NCI-H1092 treated with DMSO at 0.1 percent for 48 hours (cell line): ENCODE results near the gene STX4.

Experiments
- DNase-seq: peaks from one replicate; lab custom pipeline; 2025; lab: John Stamatoyannopoulos, UW

STX4 gene

DNA sequence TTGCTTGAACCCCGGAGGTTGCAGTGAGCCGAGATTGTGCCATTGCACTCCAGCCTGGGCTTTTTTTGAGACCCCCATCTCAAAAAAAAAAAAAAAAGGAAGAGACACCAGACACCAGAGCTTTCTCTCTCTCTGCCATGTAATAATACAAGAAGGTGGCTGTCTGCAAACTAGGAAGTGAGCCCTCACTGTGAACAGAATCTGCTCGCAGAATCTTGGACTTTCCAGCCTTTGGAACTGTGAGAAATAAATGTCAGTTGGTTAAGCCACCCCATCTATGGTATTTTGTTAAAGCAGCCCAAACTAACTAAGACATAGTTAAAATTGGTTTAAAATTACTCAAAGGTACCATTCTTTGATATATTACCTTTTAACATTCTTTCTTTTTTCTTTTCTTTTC is 12.8 kb upstream of the STX4 start:
- no peak for DNase-seq

DNA sequence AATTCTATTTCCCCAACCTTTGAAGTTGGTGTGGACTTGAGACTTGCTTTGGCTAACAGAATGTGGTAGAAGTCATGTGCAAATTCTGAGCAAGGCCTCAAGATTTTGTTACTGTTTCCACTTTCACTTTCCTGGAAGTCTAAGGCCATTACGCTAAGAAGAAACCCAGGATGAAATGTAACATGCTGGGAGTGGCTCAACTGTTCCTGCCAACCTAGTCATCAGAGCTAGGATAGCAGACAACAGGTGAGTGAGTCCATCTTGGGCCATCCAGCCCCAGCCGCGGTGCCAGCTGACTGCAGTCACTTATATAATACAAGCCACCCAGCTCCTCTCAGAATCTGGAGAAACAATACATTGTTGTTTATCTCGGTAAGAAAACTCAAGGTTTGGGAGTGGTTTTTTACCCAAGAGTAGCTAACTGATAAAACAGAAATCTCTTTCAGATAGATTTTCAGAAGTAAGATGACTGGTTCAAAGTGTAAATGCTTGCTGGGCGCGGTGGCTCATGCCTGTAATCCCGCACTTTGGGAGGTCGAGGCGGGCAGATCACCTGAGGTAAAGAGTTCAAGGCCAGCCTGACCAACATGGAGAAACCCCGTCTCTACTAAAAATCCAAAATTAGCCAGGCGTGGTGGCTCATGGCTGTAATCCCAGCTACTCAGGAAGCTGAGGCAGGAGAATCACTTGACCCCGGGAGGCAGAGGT is 10.7 kb upstream of the STX4 start:
- no peak for DNase-seq

DNA sequence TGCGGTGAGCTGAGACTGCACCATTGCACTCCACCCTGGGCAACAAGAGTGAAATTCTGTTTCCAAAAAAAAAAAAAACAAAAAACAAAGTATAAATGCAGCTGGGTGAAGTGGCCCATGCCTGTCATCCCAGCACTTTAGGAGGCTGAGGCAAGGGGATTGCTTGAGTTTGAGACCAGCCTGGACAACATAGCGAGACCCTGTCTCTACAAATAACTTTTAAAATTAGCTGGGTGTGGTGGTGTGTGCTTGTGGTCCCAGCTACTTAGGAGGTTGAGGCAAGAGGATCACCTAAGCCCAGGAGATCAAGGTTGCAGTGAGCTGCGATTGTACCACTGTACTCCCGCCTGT is 10.1 kb upstream of the STX4 start:
- DNase-seq, result no peak

DNA sequence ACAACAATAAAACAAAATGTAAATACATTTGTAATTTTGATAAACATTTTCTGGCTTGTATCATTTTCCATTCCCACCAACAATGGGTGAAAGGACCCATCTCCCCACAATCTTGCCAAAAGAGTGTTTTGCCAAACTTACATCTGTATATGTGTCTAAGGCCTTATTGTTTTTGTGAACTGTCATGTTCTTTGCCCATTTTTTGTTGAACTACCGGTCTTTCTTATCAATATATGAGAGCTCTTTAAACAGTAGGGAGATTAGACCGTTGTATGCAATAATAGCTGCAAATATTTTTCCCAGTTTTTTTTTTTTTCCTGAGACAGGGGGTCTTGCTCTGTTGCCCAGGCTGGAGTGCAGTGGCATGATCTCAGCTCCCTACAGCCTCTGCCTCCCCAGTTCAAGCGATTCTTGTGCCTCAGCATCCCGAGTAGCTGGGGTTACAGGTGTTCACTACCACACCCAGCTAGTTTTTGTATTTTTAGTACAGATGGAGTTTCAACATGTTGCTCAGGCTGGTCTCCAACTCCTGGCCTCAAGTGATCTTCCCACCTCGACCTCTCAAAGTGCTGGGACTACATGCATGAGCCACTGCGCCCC is 9.6 kb upstream of the STX4 start:
- no peak for DNase-seq

DNA sequence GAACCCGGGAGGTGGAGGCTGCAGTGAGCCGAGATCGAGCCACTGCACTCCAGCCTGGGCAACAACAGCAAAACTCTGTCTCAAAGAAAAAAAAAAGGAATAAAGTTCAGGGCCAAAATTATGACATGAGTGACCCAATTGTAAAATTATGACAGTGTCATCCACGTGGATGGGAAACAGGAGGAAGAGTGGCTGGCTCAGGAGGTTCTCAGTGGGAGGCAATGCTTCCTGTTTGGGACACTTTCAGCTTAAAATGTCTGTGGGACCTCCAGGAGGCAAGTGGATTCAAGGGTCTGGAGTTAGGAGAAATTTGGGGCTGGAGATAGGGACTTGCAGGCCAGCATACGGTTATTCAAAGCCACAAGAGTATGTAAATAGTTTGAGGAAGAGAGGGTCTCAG is 8.0 kb upstream of the STX4 start:
- no peak for DNase-seq

DNA sequence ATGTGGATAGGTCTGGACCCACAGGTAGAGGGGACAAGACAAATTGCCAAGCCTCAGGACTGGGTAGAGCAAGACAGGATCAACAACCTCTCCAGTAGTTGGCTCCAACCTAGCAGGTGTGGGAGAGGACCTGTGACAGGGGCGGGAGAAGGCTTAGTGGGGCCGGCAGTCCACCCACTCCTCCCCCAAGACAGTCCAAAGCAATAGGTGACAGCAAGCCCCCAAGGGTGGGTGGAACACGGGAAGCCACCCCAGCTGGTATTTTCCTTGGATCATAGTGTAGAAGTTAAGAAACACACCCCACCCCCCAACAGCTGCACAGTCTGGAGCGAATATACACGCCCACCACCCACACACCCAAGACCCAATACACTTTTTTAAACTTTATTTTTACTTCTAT is 4.1 kb upstream of the STX4 start:
- no peak for DNase-seq

DNA sequence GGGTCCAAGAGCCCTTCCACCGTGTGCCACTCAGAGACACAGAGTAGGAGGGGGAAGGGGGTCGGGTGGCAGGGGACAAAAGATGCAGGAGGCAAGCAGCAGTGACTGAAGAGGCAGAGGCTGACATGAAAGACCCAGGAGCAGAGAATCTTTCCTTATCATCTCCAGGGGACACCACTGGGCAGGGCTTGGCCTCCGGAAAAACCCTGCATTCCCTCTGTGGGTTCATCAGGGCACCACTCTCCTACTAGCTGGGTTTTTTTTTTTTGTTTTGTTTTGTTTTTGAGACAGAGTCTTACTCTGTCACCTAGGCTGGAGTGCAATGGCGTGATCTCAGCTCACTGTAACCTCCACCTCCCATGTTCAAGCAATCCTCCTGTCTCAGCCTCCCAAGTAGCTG is 2.1 kb upstream of the STX4 start:
- no peak for DNase-seq

DNA sequence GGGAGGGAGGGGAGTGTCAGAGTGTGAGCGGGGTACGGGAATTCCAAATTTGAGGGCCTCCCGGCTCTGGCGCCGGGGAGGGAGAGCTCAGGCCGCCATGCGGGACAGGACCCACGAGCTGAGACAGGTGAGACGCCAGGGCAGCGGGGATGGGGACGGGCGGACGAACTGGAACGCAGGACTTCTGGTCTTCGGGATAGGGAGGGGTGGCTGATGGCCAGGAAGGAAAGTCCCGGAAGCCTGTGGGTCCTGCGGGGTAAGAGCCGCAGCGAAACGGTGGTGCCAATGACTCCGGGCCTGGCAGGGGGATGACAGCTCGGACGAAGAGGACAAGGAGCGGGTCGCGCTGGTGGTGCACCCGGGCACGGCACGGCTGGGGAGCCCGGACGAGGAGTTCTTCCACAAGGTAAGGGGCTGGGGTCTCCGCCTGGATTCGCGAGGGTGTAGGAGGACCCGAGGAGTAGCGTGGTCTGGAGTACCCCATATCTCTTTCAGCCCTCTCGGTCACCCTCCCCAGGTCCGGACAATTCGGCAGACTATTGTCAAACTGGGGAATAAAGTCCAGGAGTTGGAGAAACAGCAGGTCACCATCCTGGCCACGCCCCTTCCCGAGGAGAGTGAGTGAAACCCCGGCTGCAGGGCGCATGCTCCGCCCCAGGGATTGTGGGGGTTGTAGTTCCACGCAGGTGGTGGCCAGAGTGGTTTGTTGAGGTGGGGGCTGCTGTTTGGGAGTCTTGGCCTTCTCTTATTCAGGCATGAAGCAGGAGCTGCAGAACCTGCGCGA is 543 bp downstream of the STX4 start:
- DNase-seq, result peak; percentile 60

DNA sequence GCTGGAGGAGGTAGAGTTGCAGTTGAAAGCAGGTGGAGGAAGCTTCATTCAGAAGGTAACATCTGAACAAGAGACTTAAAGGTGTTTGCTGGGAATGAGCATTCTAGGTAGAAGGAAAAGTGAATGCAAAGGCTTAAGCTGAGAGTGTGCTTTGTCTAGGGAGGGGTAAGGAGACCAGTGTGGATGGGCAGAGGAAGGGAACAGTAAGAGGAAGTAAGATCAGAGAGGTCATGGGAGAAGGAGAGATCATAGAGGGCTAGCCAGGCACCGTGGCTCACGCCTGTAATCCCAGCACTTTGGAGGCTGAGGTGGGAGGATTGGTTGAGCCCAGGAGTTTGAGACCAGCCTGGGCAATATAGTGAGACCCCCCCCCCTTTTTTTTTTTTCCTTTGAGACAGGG is 3.3 kb downstream of the STX4 start:
- DNase-seq, result no peak

DNA sequence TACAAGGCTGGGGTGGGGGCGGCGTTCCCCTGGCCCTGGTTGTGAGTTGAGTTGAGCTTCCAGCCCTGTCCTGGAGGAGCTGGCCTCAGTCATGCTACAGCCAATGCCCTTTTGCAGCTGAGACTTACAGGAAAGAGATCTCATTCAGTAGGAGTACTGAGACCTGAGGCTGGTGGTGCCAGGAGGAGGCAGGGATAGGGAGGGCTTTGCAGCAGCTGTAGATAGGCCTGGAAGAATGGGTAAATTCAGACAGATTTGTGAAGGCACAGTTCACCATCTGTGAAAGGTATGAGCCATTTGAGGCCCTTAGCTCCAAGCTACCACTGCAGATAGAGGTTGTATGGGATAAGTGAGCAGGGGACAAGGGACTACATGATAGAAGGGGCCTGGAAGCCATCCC is 5.6 kb downstream of the STX4 start:
- no peak for DNase-seq

DNA sequence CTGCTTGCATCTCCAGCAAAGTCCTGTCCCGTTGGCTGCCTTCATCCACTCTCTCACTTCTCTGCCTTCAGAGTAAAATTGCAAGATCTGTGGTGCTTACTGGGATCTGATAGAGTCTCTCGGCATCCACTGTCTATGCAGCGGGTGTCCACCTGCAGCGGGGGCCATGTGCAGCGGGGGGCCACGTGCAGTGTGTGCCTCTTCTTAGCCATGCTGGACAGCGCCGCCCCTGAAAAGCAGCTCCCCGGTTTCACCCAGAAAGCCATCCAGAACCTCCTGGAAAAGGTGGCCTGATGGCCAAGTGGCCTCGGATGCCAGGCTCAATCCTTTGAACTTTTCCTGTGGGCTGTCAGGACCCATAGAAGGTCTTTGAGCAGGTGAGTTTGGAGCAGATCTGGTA is 9.5 kb downstream of the STX4 start:
- DNase-seq, result no peak

DNA sequence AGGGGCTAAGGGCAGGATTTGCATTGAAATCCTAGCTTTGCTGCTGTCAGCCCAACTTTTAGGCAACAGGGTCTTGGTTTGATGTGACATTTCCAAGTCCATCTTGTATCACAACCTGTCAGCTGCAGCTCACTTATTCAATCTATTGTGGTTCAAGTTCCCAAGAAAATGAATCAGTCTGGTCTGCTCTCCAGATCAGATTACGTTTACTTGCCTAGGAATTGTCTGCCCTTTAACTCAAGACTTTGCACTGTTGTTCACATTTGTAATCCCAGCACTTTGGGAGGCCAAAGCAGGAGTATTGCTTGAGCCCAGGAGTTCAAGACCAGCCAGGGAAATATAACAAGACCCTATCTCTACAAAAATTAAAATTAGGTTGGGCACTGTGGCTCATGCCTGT is 10.0 kb downstream of the STX4 start:
- DNase-seq, result no peak

DNA sequence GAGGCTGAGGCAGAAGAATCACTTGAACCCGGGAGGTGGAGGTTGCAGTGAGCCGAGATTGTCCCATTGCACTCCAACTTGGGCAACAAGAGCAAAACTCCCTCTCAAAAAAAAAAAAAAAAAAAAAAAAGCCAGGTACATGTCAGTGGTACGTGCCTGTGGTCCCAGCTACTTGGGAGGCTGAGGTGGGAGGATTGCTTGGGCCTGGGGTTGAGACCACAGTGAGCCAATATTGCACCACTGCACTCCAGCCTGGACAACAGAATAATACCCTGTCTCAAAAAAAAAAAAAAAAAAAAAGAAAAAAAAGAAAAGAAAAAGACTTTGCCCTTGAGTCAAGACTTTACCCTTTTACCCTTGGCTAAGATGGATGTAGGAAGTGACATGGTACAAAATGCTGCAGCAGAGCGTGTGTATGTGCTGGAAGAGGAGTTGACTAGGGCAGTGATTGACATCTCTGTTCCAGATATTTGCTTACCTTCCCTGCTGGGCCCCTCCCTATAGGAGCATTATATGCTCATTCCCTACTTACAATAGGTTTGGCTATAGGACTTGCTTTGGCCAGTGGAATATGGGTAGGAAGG is 10.6 kb downstream of the STX4 start:
- DNase-seq, result no peak

DNA sequence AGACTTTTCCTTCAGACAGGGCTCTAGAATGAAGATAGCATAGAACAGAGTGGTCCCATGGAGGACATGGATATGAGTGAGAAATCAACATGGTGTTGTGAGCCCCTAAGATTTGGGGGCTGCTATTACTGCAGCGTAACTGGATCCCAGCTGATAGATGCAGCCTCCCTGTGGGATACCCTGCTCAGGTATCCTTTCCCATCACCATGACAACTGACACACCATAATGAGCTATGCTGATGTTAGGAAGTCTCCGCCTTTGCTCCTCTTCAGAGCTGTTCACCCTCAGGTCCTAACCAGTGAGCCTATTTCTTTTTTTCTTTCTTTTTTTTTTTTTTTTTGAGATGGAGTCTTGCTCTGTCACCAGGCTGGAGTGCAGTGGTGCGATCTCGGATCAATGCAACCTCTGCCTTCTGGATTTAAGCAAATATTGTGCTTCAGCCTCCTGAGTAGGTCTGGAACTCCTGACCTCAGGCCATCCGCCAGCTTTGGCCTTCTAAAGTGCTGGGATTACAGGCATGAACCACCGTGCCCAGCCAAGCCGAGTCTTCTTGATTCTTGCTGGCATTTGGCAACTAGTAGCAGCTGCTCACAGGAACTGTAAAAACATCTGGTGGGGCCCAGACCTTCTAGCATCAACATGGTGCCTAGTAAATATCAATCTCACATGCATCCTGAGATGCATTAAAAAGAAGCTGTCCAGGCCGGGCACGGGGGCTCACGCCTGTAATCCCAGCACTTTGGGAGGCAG is 17.1 kb downstream of the STX4 start:
- DNase-seq, result no peak

DNA sequence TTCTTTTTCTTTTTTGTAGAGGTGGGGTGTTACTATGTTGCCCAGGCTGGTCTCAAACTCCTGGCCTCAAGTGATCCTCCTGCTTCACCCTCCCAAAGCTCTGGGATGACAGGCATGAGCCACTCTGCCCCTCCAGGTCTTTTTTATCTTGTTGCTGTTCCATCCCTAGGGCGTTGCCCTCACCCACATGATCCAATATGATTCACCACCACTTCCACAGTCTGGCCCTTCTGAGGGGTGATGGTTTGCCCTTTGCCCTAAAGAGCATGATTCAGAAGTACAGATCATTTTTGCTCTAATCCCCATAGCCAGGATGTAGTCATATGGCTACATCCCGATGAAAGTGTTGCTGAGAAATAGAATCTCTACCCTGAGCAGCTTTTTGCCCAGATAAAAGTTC is 18.8 kb downstream of the STX4 start:
- DNase-seq, result no peak

DNA sequence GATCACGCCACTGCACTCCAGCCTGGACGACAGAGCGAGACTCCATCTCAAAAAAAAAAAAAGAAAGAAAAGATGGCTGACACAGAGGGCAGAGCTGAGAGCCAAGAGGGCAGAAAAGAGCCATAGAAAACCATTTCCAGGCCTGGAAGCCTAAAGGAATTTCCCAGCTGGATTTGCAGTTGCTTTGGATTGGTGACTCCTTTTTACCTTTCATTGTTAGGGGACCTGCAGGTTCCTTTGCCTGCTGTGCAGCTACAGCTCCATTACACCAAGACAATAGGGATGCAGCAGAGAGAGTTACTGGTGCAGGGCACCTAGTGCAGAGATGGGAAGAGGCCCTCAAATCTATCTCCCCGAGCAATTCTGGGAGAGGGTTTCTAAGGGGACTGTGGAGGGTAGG is 22.3 kb downstream of the STX4 start:
- DNase-seq, result no peak

DNA sequence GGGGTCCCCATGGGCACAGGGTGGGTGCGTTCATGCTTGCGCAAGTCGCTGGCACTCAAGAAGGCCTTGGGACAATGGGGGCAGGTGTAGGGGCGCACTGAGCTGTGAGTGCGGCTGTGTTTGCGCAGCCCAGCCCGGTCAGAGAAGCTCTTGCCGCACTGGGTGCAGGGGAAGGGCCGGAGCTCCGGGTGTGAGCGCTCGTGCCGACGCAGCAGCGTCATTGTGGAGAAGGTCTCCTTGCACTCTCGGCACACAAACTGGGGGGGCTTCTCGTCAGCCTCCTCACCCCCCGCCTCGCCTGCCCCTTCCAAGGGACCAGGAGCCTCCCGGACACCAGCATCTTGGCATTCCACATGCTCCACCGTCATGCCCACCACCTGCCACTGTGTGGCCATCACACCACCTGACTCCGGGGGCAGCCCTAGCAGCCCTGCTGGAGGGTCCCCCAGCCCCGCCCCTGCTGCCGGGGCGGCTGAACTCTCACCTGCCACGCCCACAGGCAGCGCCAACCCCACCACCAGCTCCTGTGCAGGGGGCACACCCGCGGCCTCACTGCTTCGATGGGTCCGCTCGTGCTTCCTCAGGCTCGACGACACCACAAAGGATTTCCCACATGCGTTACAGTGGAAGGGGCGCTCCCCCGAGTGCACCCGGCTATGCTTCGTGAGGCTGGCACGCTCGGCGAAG is 27.9 kb downstream of the STX4 start:
- no peak for DNase-seq

DNA sequence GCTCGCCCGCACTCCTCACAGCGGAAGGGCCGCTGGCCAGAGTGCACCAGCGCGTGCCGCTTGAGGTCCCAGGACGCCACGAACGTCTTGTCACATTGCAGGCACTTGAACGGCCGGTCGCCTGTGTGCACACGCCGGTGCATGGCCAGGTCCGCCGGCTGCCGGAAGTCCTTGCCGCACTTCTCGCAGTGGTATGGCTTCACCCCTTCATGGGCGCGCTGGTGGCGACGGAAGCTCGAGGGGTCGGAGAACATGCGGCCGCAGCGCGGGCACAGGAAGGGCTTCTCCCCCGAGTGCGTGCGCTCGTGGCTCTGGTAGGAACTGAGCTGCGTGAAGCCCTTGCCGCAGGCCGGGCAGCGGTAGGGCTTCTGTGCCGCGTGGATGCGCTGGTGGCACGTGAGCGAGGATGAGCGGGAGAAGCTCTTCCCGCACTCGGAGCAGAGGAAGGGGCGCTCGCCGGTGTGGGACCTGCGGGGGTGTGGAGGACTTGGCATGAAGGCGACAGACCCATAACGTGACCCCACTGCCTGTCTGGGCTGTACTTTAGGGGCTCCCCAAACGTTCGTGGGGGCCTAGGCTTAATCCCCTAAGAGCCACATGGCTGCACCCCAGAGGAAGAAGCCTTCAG is 28.6 kb downstream of the STX4 start:
- DNase-seq, result no peak

DNA sequence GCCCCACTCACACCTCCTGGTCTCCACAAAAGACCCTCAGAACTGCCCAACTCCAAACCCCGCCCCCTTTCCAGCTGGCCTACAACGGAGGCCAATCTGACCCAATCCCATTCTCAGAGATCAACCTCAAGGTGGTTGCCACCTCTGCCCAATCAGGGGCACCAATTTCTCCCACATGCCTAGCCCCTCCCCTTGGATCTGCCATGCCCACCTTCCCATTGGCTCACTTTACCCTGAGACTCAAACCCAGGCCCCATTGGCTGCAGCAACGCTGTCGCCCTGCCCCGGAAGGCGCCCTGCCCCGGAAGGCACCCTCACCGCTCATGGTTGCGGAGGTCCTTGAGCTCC is 30.1 kb downstream of the STX4 start:
- no peak for DNase-seq

DNA sequence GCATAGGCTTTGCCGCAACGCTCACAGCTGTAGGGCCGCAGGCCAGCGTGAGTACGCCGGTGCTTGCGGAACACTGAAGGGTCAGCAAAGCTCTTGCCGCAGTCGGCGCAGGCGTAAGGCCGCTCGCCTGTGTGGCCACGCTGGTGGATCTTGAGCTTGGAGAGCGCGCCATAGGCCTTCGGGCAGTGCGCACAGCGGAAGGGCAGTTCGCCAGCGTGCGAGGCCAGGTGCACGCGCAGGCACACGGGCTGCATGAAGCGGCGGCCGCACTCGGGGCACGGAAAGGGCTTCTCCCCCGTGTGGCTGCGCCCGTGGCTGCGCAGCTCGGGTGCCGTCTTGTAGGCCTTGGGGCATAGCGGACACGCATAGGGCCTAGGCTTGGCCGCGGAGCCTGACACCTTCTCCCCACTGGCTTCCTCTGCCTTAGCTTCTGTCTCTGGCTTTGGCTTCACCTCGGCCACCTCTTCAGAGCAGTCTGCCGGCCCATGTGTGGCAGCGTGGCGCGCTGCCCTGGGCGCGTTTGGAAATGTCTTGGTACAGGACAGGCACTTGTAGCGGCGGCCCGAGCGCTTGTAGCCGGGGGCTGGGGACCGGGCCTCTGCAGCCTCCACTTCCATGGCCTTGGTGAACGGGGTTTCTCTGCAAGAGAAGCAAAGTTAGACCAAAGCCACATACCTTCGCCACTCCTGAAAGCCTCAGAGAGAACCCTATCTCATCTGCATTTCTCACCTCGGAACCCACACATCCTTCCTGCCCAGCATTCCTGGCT is 30.7 kb downstream of the STX4 start:
- DNase-seq, result no peak
